EL (cell line): ENCODE measurements around the gene CFAP119.

Experiments used
- DNase-seq: peaks from one replicate; pipeline ENCODE4 v3.0.0-alpha.2; 2016

CFAP119 gene

DNA sequence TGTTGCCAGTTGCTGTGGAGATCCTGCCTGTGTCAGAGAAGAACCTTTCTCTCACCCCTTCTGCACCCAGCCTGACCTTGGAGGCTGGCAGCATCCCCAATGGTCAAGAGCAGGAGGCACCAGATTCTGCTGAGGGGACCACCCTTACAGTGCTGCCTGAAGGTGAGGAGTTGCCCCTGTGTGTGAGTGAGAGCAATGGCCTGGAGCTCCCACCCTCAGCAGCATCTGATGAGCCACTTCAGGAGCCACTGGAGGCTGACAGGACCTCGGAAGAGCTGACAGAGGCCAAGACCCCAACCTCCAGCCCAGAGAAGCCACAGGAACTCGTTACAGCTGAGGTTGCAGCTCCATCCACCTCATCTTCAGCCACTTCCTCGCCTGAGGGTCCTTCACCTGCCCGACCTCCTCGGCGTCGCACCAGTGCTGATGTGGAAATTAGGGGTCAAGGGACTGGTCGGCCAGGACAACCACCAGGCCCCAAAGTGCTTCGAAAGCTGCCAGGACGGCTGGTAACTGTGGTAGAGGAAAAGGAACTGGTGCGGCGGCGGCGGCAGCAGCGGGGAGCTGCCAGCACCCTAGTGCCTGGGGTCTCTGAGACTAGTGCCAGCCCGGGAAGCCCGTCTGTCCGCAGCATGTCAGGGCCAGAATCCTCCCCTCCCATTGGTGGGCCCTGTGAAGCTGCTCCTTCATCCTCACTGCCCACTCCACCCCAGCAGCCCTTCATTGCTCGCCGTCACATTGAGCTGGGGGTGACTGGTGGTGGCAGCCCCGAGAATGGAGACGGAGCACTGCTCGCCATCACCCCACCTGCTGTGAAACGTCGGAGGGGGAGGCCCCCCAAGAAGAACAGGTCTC, 23.8 kb downstream of the CFAP119 start:
- no peak for DNase-seq

DNA sequence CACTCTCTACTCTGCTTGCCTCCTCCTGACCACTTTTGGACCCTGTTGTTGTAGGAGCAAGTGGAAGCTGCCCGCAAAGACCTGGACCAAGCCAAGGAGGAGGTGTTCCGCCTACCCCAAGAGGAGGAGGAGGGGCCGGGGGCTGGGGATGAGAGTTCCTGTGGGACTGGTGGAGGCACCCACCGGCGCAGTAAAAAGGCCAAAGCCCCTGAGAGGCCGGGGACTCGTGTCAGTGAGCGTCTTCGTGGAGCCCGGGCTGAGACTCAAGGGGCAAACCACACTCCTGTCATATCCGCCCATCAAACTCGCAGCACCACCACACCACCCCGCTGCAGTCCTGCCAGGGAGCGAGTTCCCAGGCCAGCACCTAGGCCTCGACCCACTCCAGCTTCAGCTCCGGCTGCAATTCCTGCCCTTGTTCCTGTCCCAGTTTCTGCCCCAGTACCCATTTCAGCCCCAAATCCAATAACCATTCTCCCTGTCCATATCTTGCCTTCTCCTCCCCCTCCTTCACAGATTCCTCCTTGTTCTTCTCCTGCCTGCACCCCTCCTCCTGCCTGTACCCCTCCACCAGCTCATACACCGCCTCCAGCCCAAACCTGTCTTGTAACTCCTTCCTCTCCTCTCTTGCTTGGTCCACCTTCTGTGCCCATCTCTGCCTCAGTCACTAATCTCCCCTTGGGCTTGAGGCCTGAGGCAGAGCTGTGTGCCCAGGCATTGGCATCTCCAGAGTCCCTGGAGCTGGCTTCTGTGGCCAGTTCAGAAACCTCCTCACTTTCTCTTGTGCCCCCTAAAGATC, 24.7 kb downstream of the CFAP119 start:
- DNase-seq: no peak

DNA sequence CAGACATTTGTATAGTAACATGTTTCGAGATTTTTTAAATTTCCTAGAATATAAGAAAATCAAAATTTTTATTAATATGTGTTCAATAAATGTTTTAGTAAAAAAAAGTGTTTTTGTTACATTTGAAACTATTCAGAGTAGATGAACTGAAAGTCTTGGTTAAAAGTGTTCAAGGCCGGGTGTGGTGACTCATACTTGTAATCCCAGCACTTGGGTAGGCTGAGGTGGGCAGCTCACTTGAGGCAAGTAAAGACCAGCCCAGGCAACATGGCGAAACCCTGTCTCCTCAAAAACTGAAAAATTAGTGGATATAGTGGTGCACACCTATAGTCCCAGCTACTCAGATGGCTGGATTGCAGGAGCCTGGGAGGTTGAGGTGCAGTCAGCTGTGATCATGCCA, 30.5 kb downstream of the CFAP119 start:
- DNase-seq: no peak

DNA sequence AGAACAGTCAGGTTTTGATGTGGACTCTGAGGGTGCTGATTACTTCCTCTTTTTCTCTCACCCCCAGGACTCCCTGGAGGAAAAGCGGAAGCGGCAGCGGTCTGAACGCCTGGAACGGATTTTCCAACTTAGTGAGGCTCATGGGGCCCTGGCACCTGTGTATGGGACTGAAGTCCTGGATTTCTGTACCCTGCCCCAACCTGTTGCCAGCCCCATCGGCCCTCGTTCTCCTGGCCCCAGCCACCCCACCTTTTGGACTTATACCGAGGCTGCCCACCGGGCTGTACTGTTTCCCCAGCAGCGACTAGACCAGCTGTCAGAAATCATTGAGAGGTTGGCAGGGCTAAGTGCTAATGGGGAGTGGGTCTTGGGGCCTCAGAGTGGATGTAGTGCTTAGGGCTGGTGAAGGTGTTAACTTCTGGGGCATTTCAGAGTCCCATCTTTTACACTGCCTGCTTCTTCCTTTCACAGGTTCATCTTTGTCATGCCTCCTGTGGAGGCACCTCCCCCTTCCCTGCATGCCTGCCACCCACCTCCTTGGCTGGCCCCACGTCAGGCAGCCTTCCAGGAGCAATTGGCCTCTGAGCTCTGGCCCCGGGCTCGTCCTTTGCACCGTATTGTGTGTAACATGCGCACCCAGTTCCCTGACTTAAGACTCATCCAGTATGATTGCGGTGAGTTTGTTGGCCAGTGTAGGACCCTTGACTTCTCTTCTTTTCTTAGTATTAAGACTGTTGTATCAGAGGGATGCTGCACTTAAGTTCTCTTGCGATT, 32.8 kb downstream of the CFAP119 start:
- DNase-seq: no peak

DNA sequence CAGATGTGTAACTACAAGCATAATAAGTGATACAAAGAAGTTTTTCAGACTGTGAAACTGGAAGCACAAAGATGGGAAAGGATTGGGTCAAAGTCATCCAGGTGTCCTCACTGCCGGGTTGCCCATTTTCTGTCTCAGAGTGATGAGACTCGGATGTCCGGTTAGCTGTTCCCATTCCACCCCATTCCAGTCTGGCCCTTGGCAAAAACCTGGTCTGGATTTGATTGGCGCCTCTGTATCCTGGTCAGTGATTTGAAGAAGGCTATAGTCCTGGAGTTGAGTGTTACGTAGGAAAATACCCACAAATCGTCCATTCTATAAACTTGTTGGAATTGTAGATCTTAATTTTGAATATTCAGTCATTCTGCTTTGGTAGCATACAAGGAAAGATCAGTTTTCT, 33.5 kb downstream of the CFAP119 start:
- no peak for DNase-seq

DNA sequence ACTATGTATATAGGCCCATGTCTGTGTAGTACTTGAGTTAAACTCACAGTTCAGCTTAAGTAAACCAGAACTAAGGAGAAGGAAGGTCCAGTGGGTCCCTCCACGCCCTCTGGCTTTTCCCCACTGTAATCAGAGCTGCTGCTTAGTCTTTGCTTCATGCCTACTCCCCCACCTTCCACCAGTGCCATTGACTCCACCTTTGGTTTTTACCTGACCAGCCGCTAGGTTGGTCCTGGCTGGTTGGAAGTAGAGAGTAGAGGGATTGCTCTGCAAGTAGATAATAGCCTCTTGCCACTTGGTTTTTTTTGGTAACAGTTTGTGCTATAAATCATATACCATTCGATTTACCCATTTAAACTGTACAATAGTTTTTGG, 36.5 kb downstream of the CFAP119 start:
- no peak for DNase-seq

DNA sequence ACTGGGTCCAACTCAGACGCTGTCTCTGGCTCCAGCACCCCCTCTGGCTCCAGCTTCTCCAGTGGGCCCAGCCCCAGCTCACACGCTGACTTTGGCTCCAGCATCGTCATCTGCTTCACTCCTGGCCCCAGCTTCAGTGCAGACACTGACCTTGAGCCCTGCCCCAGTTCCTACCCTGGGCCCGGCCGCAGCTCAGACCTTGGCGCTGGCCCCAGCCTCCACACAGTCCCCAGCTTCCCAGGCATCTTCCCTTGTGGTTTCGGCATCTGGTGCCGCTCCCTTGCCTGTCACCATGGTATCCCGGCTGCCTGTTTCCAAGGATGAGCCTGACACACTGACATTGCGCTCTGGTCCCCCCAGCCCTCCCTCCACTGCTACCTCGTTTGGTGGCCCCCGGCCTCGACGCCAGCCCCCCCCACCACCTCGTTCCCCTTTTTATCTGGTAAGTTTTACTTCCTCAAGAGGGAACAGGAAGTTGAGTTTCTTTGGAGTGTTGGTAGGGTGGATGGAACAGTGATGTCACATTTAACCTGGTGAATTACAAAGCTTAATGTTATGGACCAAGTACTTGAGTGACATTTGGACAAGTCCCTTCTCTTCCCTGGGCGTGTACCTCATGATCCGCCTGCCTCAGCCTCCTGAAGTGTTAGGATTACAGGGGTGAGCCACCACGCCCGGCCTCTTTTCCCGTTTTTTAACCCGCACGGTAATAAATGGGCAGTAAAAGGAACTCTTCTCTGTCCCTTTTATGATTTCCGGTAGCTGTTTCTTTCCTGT, 37.0 kb downstream of the CFAP119 start:
- no peak for DNase-seq

DNA sequence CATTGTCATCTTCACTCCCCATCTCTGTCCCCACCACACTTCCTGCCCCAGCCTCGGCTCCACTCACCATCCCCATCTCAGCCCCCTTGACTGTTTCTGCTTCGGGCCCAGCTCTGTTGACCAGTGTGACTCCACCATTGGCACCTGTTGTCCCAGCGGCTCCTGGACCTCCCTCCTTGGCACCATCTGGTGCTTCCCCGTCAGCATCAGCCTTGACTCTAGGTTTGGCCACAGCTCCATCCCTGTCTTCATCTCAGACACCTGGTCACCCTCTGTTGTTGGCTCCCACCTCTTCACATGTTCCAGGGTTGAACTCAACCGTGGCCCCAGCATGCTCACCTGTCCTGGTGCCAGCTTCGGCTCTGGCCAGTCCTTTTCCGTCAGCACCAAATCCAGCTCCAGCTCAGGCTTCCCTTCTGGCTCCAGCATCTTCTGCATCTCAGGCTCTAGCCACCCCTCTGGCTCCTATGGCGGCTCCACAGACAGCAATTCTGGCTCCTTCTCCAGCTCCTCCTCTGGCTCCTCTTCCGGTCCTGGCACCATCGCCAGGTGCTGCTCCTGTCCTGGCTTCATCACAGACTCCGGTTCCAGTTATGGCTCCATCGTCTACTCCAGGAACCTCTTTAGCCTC, 38.0 kb downstream of the CFAP119 start:
- no peak for DNase-seq

DNA sequence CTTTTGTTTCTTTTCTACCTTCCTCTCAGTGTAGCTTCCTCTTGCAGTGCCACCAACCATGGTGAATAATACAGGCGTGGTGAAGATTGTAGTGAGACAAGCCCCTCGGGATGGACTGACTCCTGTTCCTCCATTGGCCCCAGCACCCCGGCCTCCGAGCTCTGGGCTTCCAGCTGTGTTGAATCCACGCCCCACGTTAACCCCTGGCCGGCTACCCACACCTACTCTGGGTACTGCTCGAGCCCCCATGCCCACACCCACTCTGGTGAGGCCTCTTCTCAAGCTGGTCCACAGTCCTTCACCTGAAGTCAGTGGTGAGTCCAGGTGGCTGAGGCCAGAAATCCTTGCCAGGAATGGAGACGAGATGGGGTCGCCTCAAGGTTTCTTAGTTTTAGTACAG, 38.9 kb downstream of the CFAP119 start:
- DNase-seq: no peak

DNA sequence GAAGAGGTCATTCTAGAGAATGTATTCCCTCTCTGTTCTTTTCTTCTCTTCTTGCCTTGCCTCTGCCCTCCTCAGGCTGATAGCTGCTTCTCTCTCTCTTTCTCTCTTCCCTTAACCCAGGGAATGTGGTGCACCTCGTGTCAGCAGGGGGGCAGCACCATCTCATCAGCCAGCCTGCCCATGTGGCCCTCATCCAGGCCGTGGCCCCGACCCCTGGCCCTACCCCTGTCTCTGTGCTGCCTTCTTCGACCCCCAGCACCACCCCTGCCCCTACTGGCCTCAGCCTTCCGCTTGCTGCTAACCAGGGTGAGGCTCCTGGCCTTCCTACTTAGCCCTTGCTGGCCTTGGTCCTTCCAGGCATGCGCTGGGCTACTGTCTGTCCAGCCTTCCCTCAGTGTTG, 39.4 kb downstream of the CFAP119 start:
- no peak for DNase-seq

DNA sequence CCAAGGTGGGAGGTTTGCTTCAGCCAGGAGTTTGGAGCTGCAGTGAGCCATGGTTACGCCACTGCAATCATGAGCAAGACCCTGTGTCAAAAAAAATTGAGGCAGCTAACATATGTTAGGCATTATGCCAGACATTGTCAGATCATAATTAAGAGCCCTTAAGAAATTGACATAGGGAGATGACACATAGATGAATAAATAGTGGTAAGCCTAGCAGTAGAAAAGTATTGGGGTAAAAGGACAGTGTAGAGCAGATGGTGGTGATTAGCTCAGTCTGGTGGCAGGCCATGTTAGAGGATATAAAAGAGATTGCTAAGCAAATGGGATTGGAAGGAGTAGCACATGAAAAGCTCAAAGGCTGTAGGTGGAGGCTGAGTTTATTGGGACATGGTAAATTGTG, 40.3 kb downstream of the CFAP119 start:
- DNase-seq: no peak

DNA sequence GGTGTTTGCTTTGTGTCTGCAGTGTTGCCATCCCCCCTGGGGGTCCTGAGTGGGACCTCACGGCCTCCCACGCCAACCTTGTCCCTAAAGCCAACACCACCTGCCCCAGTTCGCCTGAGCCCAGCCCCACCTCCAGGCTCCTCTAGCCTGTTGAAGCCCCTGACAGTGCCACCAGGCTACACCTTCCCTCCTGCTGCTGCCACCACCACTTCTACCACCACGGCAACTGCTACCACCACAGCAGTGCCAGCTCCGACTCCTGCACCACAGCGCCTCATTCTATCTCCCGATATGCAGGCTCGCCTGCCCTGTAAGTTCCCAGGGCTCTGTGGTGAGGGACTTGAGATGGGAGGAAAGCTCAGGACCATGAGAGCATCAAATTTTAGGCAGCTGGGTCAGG, 40.7 kb downstream of the CFAP119 start:
- no peak for DNase-seq

DNA sequence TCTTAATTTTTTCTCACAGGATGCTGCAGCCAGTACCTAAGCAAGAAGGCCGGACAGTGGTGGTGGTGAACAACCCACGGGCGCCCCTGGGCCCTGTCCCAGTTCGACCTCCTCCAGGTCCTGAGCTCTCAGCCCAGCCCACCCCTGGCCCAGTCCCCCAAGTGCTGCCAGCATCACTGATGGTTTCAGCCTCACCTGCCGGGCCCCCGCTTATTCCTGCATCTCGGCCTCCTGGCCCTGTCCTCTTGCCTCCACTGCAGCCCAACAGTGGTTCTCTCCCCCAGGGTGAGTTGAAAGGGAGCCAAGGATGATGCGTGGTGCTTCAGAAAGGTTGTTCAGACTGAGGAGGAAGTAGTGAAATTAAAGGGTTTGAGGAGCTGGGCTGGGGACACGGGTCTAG, 41.2 kb downstream of the CFAP119 start:
- no peak for DNase-seq

DNA sequence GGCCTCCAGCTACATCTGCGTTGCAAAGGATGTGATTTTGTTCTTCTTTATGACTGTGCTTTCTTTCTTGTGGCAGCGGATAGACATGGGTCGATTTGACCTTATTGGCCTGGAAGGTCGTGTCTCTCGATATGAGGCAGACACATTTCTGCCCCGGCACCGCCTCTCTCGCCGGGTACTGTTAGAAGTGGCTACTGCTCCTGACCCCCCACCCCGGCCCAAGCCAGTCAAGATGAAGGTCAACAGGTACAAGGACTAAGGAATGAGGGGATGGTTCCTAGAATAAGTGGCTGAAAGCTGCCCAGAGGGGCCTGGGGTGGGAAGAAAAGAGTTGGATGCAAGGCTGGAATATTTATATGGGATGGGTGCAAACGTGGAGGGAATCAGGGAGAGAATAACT, 41.8 kb downstream of the CFAP119 start:
- DNase-seq: no peak

DNA sequence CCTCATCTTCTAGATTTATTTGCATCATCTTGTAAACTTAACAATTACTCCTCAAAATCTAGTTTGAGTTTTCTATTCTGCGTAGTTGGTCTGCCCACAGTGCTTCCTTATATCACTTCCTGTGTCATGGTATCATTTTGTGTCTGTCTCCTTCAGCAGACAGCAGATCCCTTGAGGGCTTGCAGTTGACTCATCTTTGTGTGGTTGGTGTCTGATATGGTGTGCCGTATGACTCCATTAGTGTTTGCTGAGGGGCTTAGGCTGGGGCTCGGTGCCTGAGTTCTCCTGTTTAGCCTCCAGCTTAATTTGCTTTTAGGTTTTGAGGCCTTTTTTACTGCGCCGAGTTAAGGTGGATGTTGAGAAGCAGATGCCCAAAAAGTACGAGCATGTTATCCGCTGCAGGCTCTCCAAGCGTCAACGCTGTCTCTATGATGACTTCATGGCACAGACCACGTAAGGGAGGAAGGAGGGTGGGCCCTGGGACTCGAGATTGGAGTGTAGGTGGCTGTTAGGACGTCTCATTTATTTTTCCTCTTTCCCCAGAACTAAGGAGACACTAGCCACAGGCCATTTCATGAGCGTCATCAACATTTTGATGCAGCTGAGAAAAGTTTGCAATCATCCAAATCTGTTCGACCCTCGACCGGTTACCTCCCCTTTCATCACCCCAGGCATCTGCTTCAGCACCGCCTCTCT, 46.0 kb downstream of the CFAP119 start:
- DNase-seq: peak; percentile 77

DNA sequence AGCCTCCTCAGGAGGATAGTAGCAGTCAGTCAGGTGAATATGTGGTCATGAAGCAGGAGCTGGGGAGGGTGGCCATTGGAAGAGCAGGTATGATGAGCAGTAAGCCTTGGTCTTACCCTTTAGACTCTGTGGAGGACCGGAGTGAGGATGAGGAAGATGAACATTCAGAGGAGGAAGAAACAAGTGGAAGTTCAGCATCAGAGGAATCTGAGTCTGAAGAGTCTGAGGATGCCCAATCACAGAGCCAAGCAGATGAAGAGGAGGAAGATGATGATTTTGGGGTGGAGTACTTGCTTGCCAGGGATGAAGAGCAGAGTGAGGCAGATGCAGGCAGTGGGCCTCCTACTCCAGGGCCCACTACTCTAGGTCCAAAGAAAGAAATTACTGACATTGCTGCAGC, 50.1 kb downstream of the CFAP119 start:
- DNase-seq: no peak

DNA sequence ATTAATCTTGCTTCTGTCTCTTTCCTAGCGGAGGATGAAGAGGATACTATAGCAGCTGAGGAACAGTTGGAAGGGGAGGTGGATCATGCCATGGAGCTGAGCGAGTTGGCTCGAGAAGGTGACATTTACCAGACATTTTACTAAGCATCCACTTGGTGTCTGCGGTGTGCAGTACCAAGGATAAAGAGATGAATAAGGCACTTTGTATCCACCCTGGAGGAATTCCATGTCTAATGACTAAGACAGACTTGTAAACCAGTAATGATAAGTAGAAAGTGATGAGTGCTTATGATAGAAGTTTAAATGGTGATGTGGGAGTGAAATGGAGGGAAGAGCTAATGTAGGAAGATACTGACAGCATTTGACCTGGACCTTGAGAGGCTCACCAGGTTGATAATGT, 50.9 kb downstream of the CFAP119 start:
- no peak for DNase-seq
